HCEC 1CT (cell line): Measurements from ENCODE around the gene SHBG.
"Not testable (repeated sequence)": the region's sequence is repeated elsewhere in the genome, so short reads cannot be mapped to it uniquely, and the experiment has no call there.

Source experiments
- DNase-seq: peaks from one replicate; pipeline ENCODE4 v3.0.0-alpha.2; 2017

SHBG gene

GRCh38 chr17:7629939-7630571 lies at the start of gene SHBG:
Gene SHBG (plus strand): TSS chr17:7630135. CDS start chr17:7630173, 38 bp downstream.
- DNase-seq, result no peak

GRCh38 chr17:7580604-7581575 lies 49.0 kb upstream of the SHBG start:
- DNase-seq, result no peak

GRCh38 chr17:7582396-7583252 lies 47.3 kb upstream of the SHBG start:
- no peak for DNase-seq

- DNase-seq, result peak; percentile 94
Observed at GRCh38 chr17:7583253-7584109, 46.5 kb upstream of the SHBG start, which contains the start of gene MPDU1. Gene MPDU1 (plus strand): TSS chr17:7583852. CDS start chr17:7583863, 11 bp downstream.

- no peak for DNase-seq
Observed at GRCh38 chr17:7586673-7587419, 43.1 kb upstream of the SHBG start.

- DNase-seq, result peak; percentile 90
Observed at GRCh38 chr17:7587420-7588151, 42.3 kb upstream of the SHBG start.

- no peak for DNase-seq
Observed at GRCh38 chr17:7588553-7589203, 41.3 kb upstream of the SHBG start.

GRCh38 chr17:7589204-7589868 lies 40.6 kb upstream of the SHBG start:
- DNase-seq, result peak; percentile 71

- DNase-seq, result peak; percentile 59
Observed at GRCh38 chr17:7589891-7590691, 39.8 kb upstream of the SHBG start, which contains the start of gene SOX15. Gene SOX15 (minus strand): TSS chr17:7590094. CDS start chr17:7589676, 418 bp downstream.

- DNase-seq, result peak; percentile 48
Observed at GRCh38 chr17:7590743-7591142, 39.2 kb upstream of the SHBG start.

- no peak for DNase-seq
Observed at GRCh38 chr17:7591596-7591995, 38.3 kb upstream of the SHBG start.

- DNase-seq, result no peak
Observed at GRCh38 chr17:7592422-7593021, 37.4 kb upstream of the SHBG start.

- DNase-seq, result no peak
Observed at GRCh38 chr17:7593296-7593695, 36.6 kb upstream of the SHBG start.

- DNase-seq, result not testable (repeated sequence)
Observed at GRCh38 chr17:7597561-7597960, 32.4 kb upstream of the SHBG start.

GRCh38 chr17:7606280-7606679 lies 23.7 kb upstream of the SHBG start:
- DNase-seq, result no peak

- no peak for DNase-seq
Observed at GRCh38 chr17:7610641-7611040, 19.3 kb upstream of the SHBG start.

- no peak for DNase-seq
Observed at GRCh38 chr17:7611635-7612293, 18.2 kb upstream of the SHBG start.
